Retinal pigment epithelial cell (primary cell): Measurements from ENCODE around the gene PHIP.
"Not testable (repeated sequence)": the region's sequence is repeated elsewhere in the genome, so short reads cannot be mapped to it uniquely, and the experiment has no call there.

ENCODE experiments used
- DNase-seq: peaks from one replicate; pipeline ENCODE4 v3.0.0-alpha.2; 2010; ENCODE audit warnings: low read depth
- H3K4me3 ChIP-seq: 2 replicates; pipeline ENCODE4 v1.5.1; 2011; ENCODE audit warnings: mild to moderate bottlenecking, low read length, control low read depth, moderate library complexity
- TF ChIP-seq, protein P1 (sequence below): conservative IDR thresholded peaks from 2 replicates; pipeline ENCODE4 v1.5.1; 2011; ENCODE audit warnings: low read depth, low read length, control low read depth, inconsistent platforms

Gene PHIP

GRCh38 chr6:78948785-78949184, 129.3 kb downstream of the PHIP start:
- no peak overlapping the region for H3K4me3 ChIP-seq
- DNase-seq = no peak
- TF ChIP-seq, protein P1, sequence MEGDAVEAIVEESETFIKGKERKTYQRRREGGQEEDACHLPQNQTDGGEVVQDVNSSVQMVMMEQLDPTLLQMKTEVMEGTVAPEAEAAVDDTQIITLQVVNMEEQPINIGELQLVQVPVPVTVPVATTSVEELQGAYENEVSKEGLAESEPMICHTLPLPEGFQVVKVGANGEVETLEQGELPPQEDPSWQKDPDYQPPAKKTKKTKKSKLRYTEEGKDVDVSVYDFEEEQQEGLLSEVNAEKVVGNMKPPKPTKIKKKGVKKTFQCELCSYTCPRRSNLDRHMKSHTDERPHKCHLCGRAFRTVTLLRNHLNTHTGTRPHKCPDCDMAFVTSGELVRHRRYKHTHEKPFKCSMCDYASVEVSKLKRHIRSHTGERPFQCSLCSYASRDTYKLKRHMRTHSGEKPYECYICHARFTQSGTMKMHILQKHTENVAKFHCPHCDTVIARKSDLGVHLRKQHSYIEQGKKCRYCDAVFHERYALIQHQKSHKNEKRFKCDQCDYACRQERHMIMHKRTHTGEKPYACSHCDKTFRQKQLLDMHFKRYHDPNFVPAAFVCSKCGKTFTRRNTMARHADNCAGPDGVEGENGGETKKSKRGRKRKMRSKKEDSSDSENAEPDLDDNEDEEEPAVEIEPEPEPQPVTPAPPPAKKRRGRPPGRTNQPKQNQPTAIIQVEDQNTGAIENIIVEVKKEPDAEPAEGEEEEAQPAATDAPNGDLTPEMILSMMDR = no peak

DNA sequence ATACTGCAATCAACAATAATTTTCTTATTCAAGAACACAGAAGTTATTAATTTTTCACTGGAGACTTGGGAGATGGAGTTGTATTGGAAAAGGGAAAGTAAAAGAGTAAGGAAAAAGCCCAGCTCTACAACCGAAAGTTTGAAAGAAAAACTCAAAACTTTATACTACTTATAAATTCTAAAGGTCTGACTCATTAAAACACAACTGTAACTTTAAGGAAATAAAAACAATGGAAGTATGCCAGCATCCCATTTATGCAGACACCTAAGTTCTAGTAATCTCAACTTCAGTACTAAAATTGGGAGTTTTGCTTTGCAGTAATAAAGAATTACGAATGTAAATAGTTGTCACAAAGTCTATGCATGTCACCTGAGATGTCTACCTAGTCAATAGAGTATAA, 130.1 kb downstream of the PHIP start:
- TF ChIP-seq, protein P1 = no peak
- H3K4me3 ChIP-seq = peak overlapping the region; percentile 1
- DNase-seq = peak; percentile 55

GRCh38 chr6:78947529-78947928, 130.5 kb downstream of the PHIP start:
- TF ChIP-seq, protein P1 = no peak
- DNase-seq = peak; percentile 62
- no peak overlapping the region for H3K4me3 ChIP-seq

GRCh38 chr6:78942446-78942845, 135.6 kb downstream of the PHIP start:
- TF ChIP-seq, protein P1 = no peak
- no peak overlapping the region for H3K4me3 ChIP-seq
- peak; percentile 55 for DNase-seq

GRCh38 chr6:78936515-78936914, 141.5 kb downstream of the PHIP start:
- no peak for DNase-seq
- TF ChIP-seq, protein P1 = no peak
- H3K4me3 ChIP-seq = no peak overlapping the region

GRCh38 chr6:78935553-78935952, 142.5 kb downstream of the PHIP start:
- DNase-seq = no peak
- H3K4me3 ChIP-seq = no peak overlapping the region
- TF ChIP-seq, protein P1 = no peak

- DNase-seq = no peak
- H3K4me3 ChIP-seq = no peak overlapping the region
- TF ChIP-seq, protein P1 = no peak
These were observed 152.7 kb downstream of the PHIP start for GRCh38 chr6:78925317-78925716.

DNA sequence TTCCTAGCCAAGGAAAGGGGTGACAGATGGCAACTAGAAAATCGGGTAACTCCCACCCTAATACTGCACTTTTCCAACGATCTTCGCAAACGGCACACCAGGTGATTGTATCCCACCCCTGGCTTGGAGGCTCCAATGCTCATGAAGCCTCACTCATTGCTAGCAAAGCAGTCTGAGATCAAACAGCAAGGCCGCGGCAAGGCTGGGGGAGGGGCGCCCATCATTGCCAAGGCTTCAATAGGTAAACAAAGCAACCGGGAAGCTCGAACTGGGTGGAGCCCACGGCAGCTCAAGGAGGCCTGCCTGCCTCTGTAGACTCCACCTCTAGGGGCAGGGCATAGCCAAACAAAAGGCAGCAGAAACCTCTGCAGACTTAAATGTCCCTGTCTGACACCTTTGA, 156.9 kb downstream of the PHIP start:
- H3K4me3 ChIP-seq, DNase-seq: not testable (repeated sequence)
